ENCODE results near the gene PRSS12.
"Not testable (repeated sequence)": the region's sequence is repeated elsewhere in the genome, so short reads cannot be mapped to it uniquely, and the experiment has no call there.

The PRSS12 gene

DNA sequence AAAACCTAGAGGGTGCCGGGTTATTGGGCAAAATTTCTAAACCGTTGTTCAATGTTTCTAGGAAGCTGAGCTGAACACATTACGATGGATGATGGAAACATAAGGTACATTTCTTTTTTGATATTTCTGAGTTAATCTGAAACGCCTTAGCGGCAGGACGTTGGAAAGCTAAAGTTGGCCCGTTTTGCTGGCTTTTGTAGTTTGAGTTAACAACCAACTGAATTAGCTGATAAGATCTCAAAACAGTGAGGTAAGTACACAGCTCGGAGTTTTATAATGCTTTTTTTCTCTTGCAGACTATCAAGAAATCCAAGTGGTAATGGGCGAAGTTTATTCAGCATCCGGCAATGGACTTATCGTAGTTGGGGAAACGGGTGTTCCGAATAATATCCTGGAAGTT is 73.5 kb downstream of the PRSS12 start:
- ATAC-seq: no peak
- no peaks in the 10 kb centered on the region for H3K9me3 Mint-ChIP-seq
- peak overlapping the region; percentile 99 for H3K27ac Mint-ChIP-seq
- H3K4me3 Mint-ChIP-seq: peak overlapping the region; percentile 90 to 91
- peaks cover 29% of the 10 kb centered on the region for H3K4me1 Mint-ChIP-seq
- H3K27me3 Mint-ChIP-seq: no peaks in the 10 kb centered on the region
- DNase-seq: no peak

DNA sequence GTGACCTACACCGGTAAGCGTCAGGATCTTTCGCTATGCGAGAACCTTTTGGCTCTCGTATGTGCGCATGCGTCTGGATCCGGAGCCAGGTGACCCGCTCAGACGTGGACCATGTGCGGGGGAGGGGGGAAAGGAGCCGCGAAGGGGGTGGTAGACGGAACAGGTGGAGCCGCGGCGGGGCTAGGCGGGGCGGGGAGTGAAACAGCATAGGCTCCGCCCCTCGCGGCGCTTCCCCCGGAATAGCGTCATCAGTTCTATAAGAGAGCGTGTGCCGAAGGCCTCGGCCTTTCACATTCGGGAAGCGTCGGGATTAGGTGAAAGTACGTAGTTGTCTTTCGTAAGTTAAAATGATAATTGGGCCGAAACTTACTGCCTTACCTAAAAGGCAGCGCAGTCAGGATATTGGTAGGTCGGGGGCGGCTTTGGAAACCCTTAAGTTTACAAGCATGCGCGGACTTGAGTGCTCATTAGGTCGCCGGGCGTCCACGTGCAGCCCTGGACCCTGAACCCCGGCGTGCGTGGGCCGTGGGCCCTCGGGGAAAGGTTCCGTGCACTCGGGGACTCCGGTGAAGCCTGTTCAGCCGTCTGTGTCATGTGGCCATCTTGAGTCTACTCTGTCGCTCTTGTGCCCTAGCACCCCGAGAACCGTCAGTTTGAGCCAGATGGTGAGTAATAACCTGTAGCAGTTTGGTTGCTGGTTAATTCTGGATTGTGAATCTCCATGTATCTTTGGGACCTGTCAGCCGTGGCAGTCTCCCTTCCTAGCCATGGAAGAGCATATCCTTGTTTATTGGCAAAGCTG is 74.1 kb downstream of the PRSS12 start:
- ATAC-seq (peak; percentile 96), DNase-seq (peak; percentile 95 to 98)
- Mint-ChIP-seq H3K27me3 (no peaks in the 10 kb centered on the region), H3K4me3 (peak overlapping the region; percentile 90 to 91), H3K9me3 (no peaks in the 10 kb centered on the region), H3K4me1 (peaks cover 29% of the 10 kb centered on the region), H3K27ac (peak overlapping the region; percentile 99)

DNA sequence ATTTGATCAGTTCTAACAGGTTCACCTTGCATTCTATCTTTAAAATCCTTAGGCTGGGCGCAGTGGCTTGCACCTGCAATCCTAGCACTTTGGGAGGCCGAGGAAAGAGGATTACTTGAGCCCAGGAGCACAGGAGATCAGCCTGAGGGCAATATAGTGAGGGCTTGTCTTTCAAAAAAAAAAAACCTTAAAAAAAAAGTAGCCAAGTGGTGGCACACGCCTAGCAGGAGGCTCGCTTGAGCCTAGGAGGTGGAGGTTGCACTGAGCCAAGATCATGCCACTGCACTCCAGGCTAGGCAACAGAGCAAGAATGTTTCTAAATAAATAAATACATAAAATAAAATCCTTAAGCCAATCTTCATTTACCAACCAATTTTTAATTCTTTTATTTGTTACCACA is 75.6 kb downstream of the PRSS12 start:
- no peaks in the 10 kb centered on the region for H3K27me3 Mint-ChIP-seq

DNA sequence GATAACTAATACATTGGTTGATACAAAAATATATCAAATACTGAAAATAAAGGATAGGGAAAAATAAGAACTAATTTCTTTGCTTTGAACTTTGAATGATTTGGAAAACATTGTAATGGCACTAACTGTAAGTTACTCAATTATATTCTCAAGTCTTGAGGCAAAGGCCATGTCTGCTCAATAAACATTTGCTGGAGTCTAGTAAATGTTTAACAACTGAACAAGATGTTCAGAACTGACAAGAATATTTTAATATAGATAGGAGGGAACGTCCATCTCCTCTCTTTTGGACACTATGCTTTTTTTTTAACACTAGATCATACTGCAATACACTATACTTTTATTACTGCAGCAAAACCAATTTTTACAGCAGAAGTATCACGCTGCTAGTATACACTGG is 76.2 kb downstream of the PRSS12 start:
- Mint-ChIP-seq H3K4me3 (no peak overlapping the region), H3K27ac (no peak overlapping the region), H3K9me3 (no peaks in the 10 kb centered on the region), H3K27me3 (no peaks in the 10 kb centered on the region), H3K4me1 (peaks cover 29% of the 10 kb centered on the region)
- ATAC-seq: no peak
- no peak for DNase-seq

More for the DNA sequence above, 75.6 kb downstream of the PRSS12 start:
- H3K4me1 Mint-ChIP-seq: peaks cover 29% of the 10 kb centered on the region
- no peak for ATAC-seq
- no peak overlapping the region for H3K27ac Mint-ChIP-seq
- H3K4me3 Mint-ChIP-seq: peak overlapping the region; percentile 90 to 91
- no peaks in the 10 kb centered on the region for H3K9me3 Mint-ChIP-seq
- no peak for DNase-seq

DNA sequence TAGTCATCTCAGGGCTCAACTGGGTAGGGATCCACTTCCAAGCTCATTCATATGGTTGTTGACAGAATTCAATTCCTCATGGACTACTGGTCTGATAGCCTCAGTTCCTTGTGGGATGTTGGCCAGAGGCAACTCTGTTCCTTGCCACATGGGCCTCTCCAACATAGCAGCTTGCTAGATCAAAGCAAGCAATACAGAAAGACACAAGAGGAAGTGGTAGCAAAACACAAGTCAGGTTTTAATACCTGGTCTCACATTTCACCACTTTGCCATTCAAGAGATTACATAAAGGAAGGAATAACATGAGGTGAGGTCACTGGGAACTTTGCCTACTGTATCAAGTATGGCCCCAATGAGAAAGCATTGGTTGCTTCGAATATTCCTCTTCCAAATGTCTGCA is 79.2 kb downstream of the PRSS12 start:
- Mint-ChIP-seq H3K4me1 (peaks cover 21% of the 10 kb centered on the region), H3K27me3 (no peaks in the 10 kb centered on the region), H3K27ac (no peak overlapping the region), H3K4me3 (no peak overlapping the region), H3K9me3 (no peaks in the 10 kb centered on the region)
- DNase-seq: no peak
- no peak for ATAC-seq

DNA sequence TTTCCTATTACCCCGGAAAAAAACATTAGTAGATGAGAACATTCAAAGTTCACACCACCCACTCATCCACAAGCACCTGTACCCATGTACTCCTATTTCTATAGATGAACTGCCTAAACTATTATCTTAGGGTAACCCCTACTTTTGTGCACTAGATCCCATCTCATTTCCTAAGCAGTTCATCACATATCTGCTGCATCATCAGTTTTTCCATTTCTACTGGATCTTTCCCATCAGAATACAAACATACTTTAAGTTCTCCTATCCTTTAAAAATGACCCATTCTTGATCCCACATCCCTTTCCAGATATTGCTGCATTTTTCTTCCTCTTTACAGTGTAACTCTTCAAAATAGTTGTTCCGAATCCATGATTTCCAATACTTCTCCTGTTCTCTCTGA is 81.0 kb downstream of the PRSS12 start:
- Mint-ChIP-seq H3K4me3 (no peak overlapping the region), H3K27ac (no peak overlapping the region), H3K27me3 (no peaks in the 10 kb centered on the region), H3K9me3 (no peaks in the 10 kb centered on the region), H3K4me1 (peaks cover 5% of the 10 kb centered on the region)
- DNase-seq (no peak), ATAC-seq (no peak)

DNA sequence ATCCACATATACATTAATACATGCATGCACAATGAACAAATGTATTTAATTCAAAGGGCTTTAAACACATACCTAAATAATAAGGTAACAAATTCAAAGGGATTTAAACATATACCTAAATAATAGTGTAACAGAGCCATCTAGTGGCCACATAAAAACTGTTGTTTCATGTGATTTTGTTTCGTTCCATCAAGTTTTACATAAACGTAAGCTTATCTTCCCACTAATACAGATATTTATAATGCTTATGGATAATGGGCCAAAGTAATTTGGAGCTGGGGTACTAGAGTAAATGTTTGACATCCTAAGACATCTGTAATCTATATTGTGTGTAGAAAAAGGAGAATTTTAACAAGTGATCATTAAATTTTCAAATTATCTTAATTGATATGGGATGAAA is 82.3 kb downstream of the PRSS12 start:
- ATAC-seq (no peak), DNase-seq (no peak)
- Mint-ChIP-seq H3K27ac (no peak overlapping the region), H3K4me1 (peaks cover 9% of the 10 kb centered on the region), H3K4me3 (no peak overlapping the region), H3K27me3 (no peaks in the 10 kb centered on the region), H3K9me3 (no peaks in the 10 kb centered on the region)

DNA sequence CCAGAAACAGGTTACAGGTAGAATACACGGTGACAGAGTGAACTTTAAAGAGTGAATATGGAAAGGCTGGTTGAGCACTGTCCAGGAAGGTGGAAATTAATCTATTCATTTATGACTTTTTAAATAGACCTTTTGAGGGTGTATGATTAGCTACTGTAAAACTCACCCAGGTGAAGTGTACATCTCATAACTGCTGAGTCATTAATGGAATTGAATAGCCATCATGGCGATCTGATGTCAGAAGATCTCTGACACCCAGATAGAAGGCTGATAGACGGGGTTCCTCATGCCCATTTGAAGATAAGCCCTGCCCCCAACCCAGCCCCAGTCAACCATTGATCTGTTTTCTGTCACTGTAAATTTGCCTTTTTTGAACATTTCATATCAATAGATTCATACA is 84.0 kb downstream of the PRSS12 start:
- Mint-ChIP-seq H3K9me3 (peaks cover 0 to 3% of the 10 kb centered on the region in 2 donors), H3K4me3 (no peak overlapping the region), H3K27me3 (no peaks in the 10 kb centered on the region), H3K4me1 (peaks cover 10% of the 10 kb centered on the region), H3K27ac (no peak overlapping the region)
- no peak for DNase-seq
- no peak for ATAC-seq

DNA sequence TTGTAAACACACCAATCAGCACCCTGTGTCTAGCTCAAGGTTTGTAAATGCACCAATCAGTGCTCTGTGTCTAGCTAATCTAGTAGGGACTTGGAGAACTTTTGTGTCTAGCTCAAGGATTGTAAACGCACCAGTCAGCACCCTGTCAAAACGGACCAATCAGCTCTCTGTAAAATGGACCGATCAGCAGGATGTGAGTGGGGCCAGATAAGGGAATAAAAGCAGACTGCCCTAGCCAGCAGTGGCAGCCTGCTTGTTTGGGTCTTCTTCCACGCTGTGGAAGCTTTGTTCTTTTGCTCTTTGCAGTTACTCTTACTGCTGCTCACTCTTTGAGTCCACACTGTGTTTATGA is 86.7 kb downstream of the PRSS12 start:
- ATAC-seq, H3K27me3 Mint-ChIP-seq, H3K27ac Mint-ChIP-seq, H3K9me3 Mint-ChIP-seq, DNase-seq: not testable (repeated sequence)
- Mint-ChIP-seq H3K4me1 (peaks cover 10% of the 10 kb centered on the region), H3K4me3 (peak overlapping the region in 1 of 2 donors; percentile 44)

DNA sequence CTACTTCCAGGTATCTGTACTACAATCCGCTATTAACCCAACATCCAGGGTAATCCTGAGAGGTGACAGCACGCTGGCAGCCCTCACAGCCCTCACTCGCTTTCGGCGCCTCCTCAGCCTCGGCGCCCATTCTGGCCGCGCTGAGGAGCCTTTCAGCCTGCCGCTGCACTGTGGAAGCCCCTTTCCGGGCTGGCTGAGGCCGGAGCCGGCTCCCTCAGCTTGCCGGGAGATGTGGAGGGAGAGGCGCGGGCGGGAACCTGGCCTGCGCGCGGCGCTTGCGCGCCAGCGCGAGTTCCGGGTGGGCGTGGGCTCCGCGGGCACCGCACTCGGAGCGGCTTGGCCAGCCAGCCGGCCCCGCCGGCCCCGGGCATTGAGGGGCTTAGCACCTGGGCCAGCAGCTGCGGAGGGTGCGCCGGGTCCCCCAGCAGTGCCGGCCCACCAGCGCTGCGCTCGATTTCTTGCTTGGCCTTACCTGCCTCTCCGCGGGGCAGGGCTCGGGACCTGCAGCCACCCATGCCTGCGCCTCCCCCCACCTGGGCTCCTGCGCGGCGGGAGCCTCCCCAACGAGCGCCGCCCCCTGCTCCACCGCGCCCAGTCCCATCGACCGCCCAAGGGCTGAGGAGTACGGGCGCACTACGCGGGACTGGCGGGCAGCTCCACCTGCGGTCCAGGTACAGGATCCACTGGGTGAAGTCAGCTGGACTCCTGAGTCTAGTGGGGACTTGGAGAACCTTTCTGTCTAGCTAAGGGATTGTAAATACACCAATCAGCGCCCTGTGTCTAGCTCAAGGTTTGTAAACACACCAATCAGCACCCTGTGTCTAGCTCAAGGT is 87.3 kb downstream of the PRSS12 start:
- Mint-ChIP-seq H3K27me3 (no peaks in the 10 kb centered on the region), H3K4me1 (peaks cover 10% of the 10 kb centered on the region), H3K4me3 (peak overlapping the region; percentile 79 to 85), H3K27ac (no peak overlapping the region), H3K9me3 (peaks cover 0 to 3% of the 10 kb centered on the region in 2 donors)
- DNase-seq: peak; percentile 28 to 45
- peak; percentile 82 for ATAC-seq

DNA sequence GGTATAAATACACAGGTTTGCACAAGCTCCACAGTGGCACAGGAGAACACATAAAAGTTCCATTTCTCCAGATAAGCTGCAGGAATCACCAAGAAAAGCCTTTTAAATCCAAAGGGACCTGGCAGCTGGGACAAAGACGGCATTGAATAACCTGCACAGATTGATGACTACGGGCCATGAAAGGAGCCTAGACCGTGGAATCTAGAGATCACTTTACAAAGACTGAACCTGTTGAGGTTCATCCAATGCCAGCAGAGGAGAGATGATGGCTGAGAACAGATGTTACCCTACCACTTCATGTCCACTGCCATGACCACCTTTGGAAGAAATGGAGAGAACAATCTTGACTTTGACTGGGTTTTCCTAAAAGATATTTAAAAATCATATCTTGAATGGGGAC is 88.7 kb downstream of the PRSS12 start:
- ATAC-seq (no peak), DNase-seq (no peak)
- Mint-ChIP-seq H3K27me3 (no peaks in the 10 kb centered on the region), H3K4me3 (no peak overlapping the region), H3K4me1 (peaks cover 10% of the 10 kb centered on the region), H3K27ac (no peak overlapping the region), H3K9me3 (peaks cover 0 to 3% of the 10 kb centered on the region in 2 donors)

DNA sequence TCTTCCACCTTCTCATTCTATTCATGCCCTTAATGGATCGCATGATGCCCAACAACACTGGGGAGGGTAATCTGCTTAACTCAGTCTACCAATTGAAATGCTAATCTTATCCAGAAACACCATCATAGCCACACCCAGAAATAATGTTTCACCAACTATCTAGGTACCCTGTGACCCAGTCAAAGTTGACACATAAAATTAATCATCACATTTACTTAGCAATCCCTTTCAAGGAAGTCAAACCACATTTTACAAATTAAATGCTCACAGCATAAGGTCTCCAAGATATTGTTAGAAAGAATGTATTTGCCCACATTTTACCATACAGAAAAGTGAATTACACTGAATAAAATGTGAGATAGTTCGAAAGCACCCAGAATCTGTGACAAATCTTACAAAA is 92.5 kb downstream of the PRSS12 start:
- ATAC-seq: no peak
- peaks cover 4% of the 10 kb centered on the region for H3K4me1 Mint-ChIP-seq
- H3K27me3 Mint-ChIP-seq: no peaks in the 10 kb centered on the region
- peaks cover 0 to 3% of the 10 kb centered on the region in 2 donors for H3K9me3 Mint-ChIP-seq
- DNase-seq: no peak
- no peak overlapping the region for H3K4me3 Mint-ChIP-seq
- H3K27ac Mint-ChIP-seq: no peak overlapping the region

DNA sequence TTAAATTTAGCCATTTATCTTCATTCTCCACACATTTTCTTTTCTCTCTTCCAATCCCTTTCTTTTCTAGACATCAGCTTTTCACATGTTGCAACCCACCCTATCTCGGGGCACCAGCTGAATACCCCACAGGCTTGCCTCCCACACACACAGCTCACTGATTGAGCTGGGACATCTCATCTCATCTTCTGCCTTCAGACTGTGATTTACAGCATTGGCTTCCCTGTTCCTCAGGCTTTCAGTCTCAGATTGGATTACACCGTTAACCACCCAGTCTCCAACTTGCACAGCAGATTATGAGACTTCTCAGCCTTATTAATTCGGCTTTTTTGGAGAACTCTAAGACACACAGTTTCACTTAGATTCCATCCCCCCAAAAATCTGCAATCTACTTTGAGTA is 93.7 kb downstream of the PRSS12 start:
- H3K27ac Mint-ChIP-seq: no peak overlapping the region
- no peaks in the 10 kb centered on the region for H3K9me3 Mint-ChIP-seq
- no peak for ATAC-seq
- H3K4me1 Mint-ChIP-seq: no peaks in the 10 kb centered on the region
- no peak for DNase-seq
- no peaks in the 10 kb centered on the region for H3K27me3 Mint-ChIP-seq
- H3K4me3 Mint-ChIP-seq: no peak overlapping the region

DNA sequence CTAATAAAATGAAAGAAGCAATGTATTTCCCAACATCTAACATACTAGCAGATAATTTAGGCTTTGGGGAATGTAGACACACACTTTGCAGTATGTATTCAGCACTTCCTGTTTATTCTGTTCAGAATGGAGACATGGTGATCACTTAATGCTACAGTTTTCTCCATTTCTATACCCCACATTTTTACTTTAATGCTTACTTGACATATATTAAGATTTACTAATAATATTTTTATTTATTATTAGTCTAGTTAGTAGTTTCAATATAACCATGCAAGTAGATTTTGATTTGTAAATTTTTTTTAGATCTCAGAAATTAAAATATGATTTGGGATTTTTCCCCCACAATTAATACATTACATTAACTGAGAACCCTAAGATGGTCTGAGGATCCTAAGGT is 98.4 kb downstream of the PRSS12 start:
- Mint-ChIP-seq H3K9me3 (no peaks in the 10 kb centered on the region), H3K27me3 (no peaks in the 10 kb centered on the region), H3K27ac (no peak overlapping the region), H3K4me1 (no peaks in the 10 kb centered on the region), H3K4me3 (no peak overlapping the region)
- DNase-seq: no peak
- ATAC-seq: no peak

DNA sequence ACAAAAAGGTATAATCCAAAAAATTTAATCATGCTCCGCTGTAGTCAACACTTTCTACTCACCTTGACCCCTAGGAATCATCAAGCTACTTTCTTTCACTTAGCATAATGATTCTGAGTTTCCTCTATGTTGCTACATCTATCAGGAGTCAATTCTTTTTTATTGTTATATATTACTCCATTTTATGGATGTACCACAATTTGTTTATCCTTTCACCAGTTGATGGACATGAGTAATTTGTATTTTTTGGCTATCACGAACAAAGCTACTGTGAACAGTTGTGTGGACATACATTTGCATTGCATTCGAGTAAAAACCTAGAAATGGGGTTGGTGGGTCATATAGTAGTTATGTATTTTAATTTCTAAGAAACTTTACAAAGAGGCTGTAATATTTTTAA is 102.9 kb downstream of the PRSS12 start:
- DNase-seq (no peak), ATAC-seq (no peak)
- Mint-ChIP-seq H3K4me3 (no peak overlapping the region), H3K4me1 (no peaks in the 10 kb centered on the region), H3K27me3 (no peaks in the 10 kb centered on the region), H3K9me3 (no peaks in the 10 kb centered on the region), H3K27ac (no peak overlapping the region)

DNA sequence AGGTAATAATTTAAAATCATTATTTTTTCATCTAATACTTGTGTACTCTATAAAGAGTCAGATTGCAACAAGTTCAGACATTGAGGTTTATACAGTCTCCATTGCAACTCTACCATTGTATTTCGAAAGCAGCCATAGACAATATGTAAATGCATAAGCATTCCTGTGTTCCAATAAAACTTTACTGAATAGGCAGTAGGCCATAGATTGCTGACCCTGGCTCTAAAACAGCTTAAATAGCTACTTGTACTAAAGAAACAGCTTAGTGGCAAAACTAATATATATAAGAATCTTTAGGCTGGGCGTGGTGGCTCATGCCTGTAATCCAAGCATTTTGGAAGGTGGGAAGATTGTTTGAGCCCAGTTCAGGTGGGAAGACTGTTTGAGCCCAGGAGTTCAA is 115.3 kb downstream of the PRSS12 start:
- DNase-seq (no peak), ATAC-seq (no peak)
- Mint-ChIP-seq H3K27me3 (no peaks in the 10 kb centered on the region), H3K27ac (no peak overlapping the region), H3K9me3 (no peaks in the 10 kb centered on the region), H3K4me3 (no peak overlapping the region), H3K4me1 (no peaks in the 10 kb centered on the region)
